Measurements from ENCODE around the gene TLE7.

The TLE7 gene

DNA sequence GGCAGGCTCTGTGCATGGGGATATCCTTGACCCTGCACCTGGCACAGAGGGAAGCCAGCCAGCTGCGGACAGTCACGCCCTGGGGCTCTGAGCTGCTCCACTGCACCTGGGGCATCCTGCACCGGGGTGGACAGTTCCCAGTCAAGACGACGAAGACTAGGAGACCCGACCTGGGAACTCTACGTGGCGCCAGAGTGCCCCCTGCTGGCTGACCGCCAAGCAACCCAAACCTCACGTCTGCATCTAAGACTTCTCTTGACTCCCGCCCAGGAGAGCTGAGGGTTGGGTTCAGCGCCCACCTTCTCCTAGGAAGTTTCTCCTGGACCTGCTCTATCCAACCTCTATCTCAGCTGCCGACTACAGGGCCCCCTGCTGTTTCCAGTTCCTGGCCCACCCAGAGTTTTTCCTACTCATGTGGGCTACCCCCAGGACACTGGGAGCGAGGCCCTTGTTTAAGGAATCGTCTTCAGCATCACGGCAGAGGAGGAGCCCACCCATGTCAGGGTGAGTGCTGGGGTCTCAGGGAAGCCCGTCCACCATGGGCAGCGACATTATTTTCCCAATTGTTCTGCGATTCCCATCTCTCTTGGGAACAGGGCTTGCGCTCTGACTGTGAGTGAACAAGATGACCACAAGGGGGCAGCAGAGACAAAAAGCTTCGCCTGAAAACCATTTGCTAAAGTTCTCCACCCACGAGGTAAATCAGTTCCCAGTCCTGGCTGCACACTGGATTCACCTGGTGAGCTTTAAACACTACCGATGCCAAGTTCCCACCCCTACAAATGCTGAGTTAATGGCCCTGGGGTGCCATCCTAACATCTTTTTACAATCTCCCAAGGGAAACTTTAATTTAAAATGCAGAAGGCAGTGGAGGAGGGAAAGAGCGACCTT, 29.3 kb downstream of the TLE7 start:
- TF ChIP-seq, protein P1, sequence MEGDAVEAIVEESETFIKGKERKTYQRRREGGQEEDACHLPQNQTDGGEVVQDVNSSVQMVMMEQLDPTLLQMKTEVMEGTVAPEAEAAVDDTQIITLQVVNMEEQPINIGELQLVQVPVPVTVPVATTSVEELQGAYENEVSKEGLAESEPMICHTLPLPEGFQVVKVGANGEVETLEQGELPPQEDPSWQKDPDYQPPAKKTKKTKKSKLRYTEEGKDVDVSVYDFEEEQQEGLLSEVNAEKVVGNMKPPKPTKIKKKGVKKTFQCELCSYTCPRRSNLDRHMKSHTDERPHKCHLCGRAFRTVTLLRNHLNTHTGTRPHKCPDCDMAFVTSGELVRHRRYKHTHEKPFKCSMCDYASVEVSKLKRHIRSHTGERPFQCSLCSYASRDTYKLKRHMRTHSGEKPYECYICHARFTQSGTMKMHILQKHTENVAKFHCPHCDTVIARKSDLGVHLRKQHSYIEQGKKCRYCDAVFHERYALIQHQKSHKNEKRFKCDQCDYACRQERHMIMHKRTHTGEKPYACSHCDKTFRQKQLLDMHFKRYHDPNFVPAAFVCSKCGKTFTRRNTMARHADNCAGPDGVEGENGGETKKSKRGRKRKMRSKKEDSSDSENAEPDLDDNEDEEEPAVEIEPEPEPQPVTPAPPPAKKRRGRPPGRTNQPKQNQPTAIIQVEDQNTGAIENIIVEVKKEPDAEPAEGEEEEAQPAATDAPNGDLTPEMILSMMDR (IDR thresholded peaks at IDR 0.05) = peak; percentile 82

DNA sequence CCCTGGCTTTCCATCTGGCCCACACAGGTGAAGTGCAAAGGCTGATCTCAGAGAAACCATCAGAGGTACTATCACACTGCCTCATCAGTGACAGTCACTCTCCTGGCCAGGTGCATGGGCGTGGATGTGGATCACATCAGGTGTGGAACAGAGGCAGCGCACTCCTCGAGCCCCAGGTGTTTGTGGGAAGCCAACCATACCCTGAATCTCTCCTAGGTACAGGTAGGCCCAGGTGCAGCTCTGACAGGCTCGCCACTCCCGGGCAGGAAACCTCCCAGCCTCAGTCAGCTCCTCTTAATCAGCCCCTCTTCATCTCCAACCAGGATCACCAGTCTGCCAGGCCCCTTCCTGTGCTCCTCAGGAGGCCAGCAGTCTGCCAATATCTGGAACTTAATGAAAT, 31.7 kb downstream of the TLE7 start:
- TF ChIP-seq, protein P1 (IDR thresholded peaks at IDR 0.05) = no peak

DNA sequence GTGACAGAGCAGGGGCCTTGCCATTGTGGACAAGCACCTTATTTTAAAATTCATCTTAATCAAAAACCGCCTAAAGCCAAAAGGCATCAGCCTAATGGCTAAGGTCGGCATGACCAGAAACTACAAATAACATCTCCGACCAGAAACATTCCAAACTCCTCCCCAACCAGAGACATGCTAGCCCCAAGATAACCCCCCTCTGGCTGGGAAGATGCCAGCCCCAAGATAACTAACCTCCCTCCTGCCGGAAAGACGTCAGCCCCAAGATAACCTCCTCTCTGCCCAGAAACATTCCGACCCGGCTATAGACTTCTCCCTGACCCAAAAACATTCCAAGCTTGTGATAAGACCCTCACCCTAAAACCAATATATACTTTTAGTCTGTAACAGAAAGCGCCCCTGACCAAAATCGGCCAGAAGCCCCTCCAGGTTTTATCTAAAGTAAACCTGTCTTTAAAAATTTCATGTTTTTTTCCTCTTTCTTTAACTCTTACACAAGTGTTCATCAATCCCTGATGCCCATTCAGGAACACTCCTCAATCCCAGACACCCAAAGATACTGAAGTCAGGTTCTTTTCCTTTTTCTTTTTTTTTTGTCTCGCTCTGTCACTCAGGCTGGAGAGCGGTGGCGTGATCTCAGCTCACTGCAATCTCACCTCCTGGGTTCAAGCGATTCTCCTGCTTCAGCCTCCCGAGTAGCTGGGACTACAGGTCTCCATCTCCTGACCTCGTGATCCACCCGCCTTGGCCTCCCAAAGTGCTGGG, 32.7 kb downstream of the TLE7 start:
- TF ChIP-seq, protein P1 (IDR thresholded peaks at IDR 0.05) = no peak

DNA sequence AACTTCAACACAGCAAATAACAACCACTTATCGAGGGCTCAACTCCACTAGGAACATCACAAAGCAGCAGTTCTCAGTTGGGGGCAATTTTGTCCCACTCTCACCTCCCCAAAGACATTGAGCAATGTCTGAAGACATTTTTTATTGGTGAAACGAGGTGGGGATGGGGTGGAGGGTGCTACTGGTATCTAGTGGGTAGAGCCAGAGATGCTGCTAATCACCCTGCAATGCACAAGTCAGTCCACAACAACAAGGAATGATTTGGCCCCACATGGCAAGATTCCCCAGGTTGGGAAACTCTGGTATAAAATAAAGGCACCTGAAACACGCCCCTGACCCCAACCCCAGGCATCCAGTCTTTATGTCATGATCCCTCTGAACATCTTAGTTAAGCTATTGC, 33.3 kb downstream of the TLE7 start:
- TF ChIP-seq, protein P1 (IDR thresholded peaks at IDR 0.05) = no peak

DNA sequence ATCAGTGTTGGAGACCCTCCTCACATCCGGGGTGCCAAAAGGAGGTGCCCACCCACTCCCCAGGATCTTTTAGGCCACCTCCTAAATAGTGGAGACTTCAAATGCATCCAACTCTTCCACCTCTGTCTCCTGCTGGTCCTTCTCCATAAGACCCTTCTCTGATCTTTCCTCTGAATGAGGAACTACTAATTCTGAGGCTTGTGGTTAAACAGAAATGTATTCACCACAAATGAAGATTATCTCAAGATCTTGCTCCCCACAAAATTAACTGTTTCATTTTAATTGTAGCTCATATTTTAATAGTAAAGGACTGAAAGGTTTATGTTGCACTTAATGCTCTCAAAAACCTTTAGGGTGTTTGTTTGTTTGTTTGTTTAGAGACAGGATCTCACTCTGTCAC, 34.1 kb downstream of the TLE7 start:
- TF ChIP-seq, protein P1 (IDR thresholded peaks at IDR 0.05) = no peak

DNA sequence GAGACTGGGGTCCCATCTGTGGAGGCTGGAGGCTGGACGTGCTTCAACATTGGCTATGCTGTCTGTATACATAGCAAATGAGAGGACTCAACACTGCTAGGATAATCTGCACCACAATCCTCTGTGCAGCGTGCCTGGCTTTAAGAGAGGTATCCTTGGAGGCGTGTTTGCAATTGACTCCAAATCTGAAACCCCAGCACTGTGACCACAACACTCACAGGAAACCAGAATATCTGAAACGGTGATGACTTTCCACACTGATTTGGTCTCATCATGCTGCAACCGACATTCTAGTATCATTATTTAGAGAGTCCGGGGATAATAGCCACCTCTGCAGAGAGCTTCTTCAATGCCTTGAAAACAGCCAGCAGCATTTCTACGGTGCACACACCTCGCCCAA, 35.1 kb downstream of the TLE7 start:
- TF ChIP-seq, protein P1 (IDR thresholded peaks at IDR 0.05) = no peak

DNA sequence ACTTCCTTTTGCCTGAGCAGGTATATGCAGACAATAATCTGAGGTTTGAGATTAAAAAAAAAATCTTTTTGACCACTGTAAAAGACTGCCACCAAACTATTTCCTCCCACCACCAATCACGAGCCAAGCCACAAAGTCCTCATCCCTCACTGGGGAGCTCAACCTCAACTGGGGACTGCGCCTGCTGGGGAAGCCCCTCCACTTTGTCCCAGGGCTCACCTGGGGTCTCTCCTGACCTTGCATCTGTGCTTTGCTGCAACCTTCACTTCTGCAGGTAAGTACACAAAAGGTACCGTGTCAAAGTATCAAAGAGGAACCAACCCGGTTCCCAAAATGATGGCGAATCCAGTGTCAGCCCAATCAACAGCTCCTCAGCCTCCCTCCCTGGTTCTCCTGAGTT, 35.5 kb downstream of the TLE7 start:
- TF ChIP-seq, protein P1 (IDR thresholded peaks at IDR 0.05) = no peak
